GM12878 (cell line): ENCODE results near the gene DIAPH1. TPM values are rescaled to one million over a fixed set of nuclear protein-coding genes. Genes with fewer than 3 reads are reported as not detected.

Experiments used
- ATF7 ChIP-seq: fragments of 450-650 bp; IDR thresholded peaks from 2 replicates; pipeline ENCODE4 v1.6.1; 2016; ENCODE audit warnings: low read depth, mild to moderate bottlenecking
- EED ChIP-seq: sonication (generic); IDR thresholded peaks from 2 replicates; pipeline ENCODE4 v1.6.1; 2016; ENCODE audit warnings: antibody characterized with exemption, low read depth
- ETV6 ChIP-seq, 2 experiments: fragments of 450-650 bp in 1 of 2; IDR thresholded peaks in 1 of 2; conservative IDR thresholded peaks in 1 of 2; 2 replicates each; pipeline ENCODE4 v1.6.1; 2014; ENCODE audit warnings: antibody characterized with exemption in 1 of 2, borderline replicate concordance in 1 of 2, low read depth in 1 of 2, mild to moderate bottlenecking in 1 of 2, moderate library complexity in 1 of 2
- IRF4 ChIP-seq: IDR thresholded peaks from 2 replicates; pipeline ENCODE4 v1.6.1; 2011; ENCODE audit warnings: low read depth, low read length
- KAT2A ChIP-seq: conservative IDR thresholded peaks from 2 replicates; pipeline ENCODE4 v1.6.1; 2011; ENCODE audit warnings: low read depth, low read length; ENCODE audit not compliant: control insufficient read depth
- MXI1 ChIP-seq: fragments of 150-350 bp; IDR thresholded peaks from 2 replicates; pipeline ENCODE4 v1.6.1; 2011; ENCODE audit warnings: low read depth, mild to moderate bottlenecking, inconsistent platforms, low read length, improper control_type of control experiment
- NBN ChIP-seq: fragments of 450-650 bp; IDR thresholded peaks from 2 replicates; pipeline ENCODE4 v1.6.1; 2016
- NR2C2 ChIP-seq: IDR thresholded peaks from 2 replicates; pipeline ENCODE4 v1.6.1; 2011; ENCODE audit warnings: borderline replicate concordance, low read depth; ENCODE audit not compliant: control insufficient read depth, insufficient read length
- RBBP5 ChIP-seq: fragments of 200-600 bp; sonication (generic); conservative IDR thresholded peaks from 2 replicates; pipeline ENCODE4 v1.6.1; 2016
- SMAD5 ChIP-seq: IDR thresholded peaks from 2 replicates; pipeline ENCODE4 v1.6.1; 2016; ENCODE audit warnings: antibody characterized with exemption, low read depth
- SPI1 ChIP-seq: IDR thresholded peaks from 2 replicates; pipeline ENCODE4 v1.6.1; 2011; ENCODE audit warnings: low read depth, mild to moderate bottlenecking, low read length, moderate library complexity, borderline replicate concordance; ENCODE audit not compliant: insufficient read depth
- SREBF2 ChIP-seq: IDR thresholded peaks from 2 replicates; pipeline ENCODE4 v1.6.1; 2012; ENCODE audit warnings: mild to moderate bottlenecking, low read length
- SUPT20H ChIP-seq: IDR thresholded peaks from 2 replicates; pipeline ENCODE4 v1.6.1; 2011; ENCODE audit warnings: low read depth, mild to moderate bottlenecking, low read length, moderate library complexity, borderline replicate concordance; ENCODE audit not compliant: control insufficient read depth
- ZNF24 ChIP-seq: fragments of 450-650 bp; IDR thresholded peaks from 2 replicates; pipeline ENCODE4 v1.6.1; 2017; ENCODE audit warnings: antibody characterized with exemption, mild to moderate bottlenecking
- polyA plus RNA-seq, 11 experiments: library from polyadenylated mRNA; depleted of rRNA in 4 of 11; unstranded in 6 of 11; stranded (reverse) in 5 of 11; fragments of >200 nt; fragmentation: Nextera tagmentation in 4 of 11; fragmentation: Illumina TruSeq in 1 of 11; extraction: Ambion mirVana in 4 of 11; extraction: Trizol in 1 of 11; gene quantifications; 1 replicate in 1 of 11; 2 replicates in 10 of 11; pipeline versions ENCODE4 v1.2.1 to v1.2.3, GENCODE V29; 2011 to 2016; ENCODE audit warnings: inconsistent platforms in 2 of 11, missing spikeins in 2 of 11, low read depth in 1 of 11
- total RNA-seq, 4 experiments: library from RNA; depleted of rRNA in 3 of 4; stranded (reverse); fragments of >200 nt in 3 of 4; fragmentation: Illumina TruSeq in 1 of 4; extraction: Trizol in 1 of 4; gene quantifications; 2 replicates each; pipeline versions ENCODE4 v1.2.1 to v1.2.3, GENCODE V29; 2013 to 2021
- TF ChIP-seq, protein P1 (sequence below): fragments of 450-650 bp; IDR thresholded peaks from 2 replicates; pipeline ENCODE4 v1.6.1; 2017; ENCODE audit warnings: borderline replicate concordance
- TF ChIP-seq, protein P2 (sequence below): fragments of 450-650 bp; IDR thresholded peaks from 2 replicates; pipeline ENCODE4 v1.6.1; 2016; ENCODE audit warnings: mild to moderate bottlenecking, moderate library complexity, borderline replicate concordance
- TF ChIP-seq, protein P3 (sequence below): fragments of 150-350 bp; IDR thresholded peaks from 2 replicates; pipeline ENCODE4 v1.6.1; 2016; ENCODE audit warnings: low read depth, low read length
- TF ChIP-seq, protein P4 (sequence below): fragments of 450-650 bp; IDR thresholded peaks from 2 replicates; pipeline ENCODE4 v1.6.1; 2018; ENCODE audit warnings: mild to moderate bottlenecking, low read depth, moderate library complexity; ENCODE audit not compliant: partially characterized antibody

Gene DIAPH1
- total and polyA plus RNA-seq, 10 of the 15 experiments (the other 5 are each of a cell fraction or from before 2014, with no cell fraction given) = 37.8 to 168 (median 59.0) TPM

DNA sequence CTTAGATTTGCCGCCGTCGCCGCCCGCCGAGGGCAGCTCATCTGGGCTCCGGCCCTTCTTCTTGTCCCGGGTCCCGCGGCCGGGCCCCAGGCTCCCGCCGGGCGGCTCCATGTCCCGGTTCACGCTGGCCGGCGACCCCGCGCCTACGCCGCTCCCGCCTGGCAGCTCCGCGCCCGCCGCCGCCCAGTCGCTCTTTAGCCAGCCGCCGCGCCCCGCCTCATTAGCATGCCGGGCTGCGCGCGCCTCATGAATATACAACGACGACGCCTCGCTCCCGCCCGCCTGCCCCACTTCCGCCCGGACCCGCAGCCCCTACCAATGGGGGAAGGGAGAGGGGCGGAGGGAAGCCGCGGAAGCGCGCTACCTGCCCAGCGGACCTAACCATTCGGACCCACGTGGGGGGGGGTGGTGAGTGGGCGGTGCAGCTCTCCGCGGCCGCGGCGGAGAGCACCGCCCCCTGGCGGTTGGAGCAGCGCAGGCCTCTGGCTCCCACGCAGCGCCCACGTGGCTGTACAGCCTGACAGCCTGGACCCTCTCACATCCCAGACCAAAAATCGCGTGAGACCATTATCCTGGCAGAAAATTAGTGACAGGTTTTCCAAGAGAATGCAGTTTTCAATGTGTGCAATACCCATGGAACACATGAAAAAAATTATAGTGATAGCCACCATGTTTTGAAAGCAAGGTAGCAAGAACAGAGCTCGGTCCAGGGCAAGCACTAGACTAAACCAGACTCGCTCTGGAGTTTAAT, at the start of gene DIAPH1 (continued):
- TF ChIP-seq, protein P1, sequence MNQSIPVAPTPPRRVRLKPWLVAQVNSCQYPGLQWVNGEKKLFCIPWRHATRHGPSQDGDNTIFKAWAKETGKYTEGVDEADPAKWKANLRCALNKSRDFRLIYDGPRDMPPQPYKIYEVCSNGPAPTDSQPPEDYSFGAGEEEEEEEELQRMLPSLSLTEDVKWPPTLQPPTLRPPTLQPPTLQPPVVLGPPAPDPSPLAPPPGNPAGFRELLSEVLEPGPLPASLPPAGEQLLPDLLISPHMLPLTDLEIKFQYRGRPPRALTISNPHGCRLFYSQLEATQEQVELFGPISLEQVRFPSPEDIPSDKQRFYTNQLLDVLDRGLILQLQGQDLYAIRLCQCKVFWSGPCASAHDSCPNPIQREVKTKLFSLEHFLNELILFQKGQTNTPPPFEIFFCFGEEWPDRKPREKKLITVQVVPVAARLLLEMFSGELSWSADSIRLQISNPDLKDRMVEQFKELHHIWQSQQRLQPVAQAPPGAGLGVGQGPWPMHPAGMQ = no peak
- TF ChIP-seq NBN = peak; percentile 96
- TF ChIP-seq, protein P2, sequence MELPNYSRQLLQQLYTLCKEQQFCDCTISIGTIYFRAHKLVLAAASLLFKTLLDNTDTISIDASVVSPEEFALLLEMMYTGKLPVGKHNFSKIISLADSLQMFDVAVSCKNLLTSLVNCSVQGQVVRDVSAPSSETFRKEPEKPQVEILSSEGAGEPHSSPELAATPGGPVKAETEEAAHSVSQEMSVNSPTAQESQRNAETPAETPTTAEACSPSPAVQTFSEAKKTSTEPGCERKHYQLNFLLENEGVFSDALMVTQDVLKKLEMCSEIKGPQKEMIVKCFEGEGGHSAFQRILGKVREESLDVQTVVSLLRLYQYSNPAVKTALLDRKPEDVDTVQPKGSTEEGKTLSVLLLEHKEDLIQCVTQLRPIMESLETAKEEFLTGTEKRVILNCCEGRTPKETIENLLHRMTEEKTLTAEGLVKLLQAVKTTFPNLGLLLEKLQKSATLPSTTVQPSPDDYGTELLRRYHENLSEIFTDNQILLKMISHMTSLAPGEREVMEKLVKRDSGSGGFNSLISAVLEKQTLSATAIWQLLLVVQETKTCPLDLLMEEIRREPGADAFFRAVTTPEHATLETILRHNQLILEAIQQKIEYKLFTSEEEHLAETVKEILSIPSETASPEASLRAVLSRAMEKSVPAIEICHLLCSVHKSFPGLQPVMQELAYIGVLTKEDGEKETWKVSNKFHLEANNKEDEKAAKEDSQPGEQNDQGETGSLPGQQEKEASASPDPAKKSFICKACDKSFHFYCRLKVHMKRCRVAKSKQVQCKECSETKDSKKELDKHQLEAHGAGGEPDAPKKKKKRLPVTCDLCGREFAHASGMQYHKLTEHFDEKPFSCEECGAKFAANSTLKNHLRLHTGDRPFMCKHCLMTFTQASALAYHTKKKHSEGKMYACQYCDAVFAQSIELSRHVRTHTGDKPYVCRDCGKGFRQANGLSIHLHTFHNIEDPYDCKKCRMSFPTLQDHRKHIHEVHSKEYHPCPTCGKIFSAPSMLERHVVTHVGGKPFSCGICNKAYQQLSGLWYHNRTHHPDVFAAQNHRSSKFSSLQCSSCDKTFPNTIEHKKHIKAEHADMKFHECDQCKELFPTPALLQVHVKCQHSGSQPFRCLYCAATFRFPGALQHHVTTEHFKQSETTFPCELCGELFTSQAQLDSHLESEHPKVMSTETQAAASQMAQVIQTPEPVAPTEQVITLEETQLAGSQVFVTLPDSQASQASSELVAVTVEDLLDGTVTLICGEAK = peak; percentile 35; the same call in 1 of the 2 replicates
- TF ChIP-seq, protein P3, sequence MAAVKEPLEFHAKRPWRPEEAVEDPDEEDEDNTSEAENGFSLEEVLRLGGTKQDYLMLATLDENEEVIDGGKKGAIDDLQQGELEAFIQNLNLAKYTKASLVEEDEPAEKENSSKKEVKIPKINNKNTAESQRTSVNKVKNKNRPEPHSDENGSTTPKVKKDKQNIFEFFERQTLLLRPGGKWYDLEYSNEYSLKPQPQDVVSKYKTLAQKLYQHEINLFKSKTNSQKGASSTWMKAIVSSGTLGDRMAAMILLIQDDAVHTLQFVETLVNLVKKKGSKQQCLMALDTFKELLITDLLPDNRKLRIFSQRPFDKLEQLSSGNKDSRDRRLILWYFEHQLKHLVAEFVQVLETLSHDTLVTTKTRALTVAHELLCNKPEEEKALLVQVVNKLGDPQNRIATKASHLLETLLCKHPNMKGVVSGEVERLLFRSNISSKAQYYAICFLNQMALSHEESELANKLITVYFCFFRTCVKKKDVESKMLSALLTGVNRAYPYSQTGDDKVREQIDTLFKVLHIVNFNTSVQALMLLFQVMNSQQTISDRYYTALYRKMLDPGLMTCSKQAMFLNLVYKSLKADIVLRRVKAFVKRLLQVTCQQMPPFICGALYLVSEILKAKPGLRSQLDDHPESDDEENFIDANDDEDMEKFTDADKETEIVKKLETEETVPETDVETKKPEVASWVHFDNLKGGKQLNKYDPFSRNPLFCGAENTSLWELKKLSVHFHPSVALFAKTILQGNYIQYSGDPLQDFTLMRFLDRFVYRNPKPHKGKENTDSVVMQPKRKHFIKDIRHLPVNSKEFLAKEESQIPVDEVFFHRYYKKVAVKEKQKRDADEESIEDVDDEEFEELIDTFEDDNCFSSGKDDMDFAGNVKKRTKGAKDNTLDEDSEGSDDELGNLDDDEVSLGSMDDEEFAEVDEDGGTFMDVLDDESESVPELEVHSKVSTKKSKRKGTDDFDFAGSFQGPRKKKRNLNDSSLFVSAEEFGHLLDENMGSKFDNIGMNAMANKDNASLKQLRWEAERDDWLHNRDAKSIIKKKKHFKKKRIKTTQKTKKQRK = no peak
- no peak for TF ChIP-seq SREBF2
- TF ChIP-seq ATF7 = peak; percentile 95
- TF ChIP-seq NR2C2 = no peak
- no peak for TF ChIP-seq RBBP5
- TF ChIP-seq SUPT20H = no peak
- peak; percentile 97 for TF ChIP-seq MXI1
- TF ChIP-seq KAT2A = no peak
- TF ChIP-seq SPI1 = peak; percentile 55; the same call in 1 of the 2 replicates
- peak; percentile 46; the same call in 1 of the 2 replicates for TF ChIP-seq ZNF24
- TF ChIP-seq, protein P4, sequence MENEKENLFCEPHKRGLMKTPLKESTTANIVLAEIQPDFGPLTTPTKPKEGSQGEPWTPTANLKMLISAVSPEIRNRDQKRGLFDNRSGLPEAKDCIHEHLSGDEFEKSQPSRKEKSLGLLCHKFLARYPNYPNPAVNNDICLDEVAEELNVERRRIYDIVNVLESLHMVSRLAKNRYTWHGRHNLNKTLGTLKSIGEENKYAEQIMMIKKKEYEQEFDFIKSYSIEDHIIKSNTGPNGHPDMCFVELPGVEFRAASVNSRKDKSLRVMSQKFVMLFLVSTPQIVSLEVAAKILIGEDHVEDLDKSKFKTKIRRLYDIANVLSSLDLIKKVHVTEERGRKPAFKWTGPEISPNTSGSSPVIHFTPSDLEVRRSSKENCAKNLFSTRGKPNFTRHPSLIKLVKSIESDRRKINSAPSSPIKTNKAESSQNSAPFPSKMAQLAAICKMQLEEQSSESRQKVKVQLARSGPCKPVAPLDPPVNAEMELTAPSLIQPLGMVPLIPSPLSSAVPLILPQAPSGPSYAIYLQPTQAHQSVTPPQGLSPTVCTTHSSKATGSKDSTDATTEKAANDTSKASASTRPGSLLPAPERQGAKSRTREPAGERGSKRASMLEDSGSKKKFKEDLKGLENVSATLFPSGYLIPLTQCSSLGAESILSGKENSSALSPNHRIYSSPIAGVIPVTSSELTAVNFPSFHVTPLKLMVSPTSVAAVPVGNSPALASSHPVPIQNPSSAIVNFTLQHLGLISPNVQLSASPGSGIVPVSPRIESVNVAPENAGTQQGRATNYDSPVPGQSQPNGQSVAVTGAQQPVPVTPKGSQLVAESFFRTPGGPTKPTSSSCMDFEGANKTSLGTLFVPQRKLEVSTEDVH = no peak
- no peak for TF ChIP-seq SMAD5
- TF ChIP-seq ETV6 (conservative IDR thresholded peaks at IDR 0.05 in 1 of 2, IDR thresholded peaks at IDR 0.05 in 1 of 2; ENCODE audit: borderline replicate concordance in 1 of 2, low read depth in 1 of 2) = no peak
- TF ChIP-seq EED = no peak
- TF ChIP-seq IRF4 = peak; percentile 71; the same call in 1 of the 2 replicates
